ENCODE measurements around the gene CRIP3. TPM values are rescaled to one million over a fixed set of nuclear protein-coding genes. Genes with fewer than 3 reads are reported as not detected.

Gene CRIP3
- total and polyA plus RNA-seq, 2 of the 8 experiments (the other 6 are each of a cell fraction or from before 2014, with no cell fraction given) = 34.0 to 46.3 TPM

DNA sequence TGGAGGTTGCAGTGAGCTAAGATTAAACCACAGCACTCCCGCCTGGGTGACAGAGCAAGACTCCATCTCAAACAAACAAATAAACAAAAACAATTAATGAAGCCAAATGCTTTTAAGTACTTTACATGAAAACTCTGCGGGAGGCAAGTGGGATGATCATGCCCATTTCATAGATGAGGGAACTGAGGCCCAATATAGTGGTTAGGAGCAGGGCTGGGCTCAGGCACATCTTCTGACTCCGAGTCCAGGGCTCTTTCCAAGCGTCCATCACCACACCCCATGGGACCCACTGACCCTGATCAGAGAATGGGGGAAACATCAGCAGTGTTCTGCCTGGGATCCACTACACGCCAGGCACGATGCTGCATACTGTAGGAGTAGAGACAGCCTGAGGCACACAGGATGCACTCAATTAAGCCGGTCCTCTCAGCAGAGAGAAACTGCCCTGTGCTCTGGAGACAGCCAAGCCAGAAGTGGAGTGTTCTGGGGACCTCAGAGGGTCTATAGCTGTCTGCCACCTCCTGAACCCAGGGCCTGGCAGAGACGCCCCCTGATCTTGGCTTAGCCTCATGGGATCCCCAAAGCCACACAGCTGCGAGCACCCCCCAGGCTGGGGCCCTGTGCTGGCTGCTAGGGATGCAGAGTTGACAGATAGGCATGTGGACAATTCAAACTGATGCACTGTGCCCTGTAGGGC lies 51.8 kb downstream of the CRIP3 start (continued):
- TF ChIP-seq, protein P1, sequence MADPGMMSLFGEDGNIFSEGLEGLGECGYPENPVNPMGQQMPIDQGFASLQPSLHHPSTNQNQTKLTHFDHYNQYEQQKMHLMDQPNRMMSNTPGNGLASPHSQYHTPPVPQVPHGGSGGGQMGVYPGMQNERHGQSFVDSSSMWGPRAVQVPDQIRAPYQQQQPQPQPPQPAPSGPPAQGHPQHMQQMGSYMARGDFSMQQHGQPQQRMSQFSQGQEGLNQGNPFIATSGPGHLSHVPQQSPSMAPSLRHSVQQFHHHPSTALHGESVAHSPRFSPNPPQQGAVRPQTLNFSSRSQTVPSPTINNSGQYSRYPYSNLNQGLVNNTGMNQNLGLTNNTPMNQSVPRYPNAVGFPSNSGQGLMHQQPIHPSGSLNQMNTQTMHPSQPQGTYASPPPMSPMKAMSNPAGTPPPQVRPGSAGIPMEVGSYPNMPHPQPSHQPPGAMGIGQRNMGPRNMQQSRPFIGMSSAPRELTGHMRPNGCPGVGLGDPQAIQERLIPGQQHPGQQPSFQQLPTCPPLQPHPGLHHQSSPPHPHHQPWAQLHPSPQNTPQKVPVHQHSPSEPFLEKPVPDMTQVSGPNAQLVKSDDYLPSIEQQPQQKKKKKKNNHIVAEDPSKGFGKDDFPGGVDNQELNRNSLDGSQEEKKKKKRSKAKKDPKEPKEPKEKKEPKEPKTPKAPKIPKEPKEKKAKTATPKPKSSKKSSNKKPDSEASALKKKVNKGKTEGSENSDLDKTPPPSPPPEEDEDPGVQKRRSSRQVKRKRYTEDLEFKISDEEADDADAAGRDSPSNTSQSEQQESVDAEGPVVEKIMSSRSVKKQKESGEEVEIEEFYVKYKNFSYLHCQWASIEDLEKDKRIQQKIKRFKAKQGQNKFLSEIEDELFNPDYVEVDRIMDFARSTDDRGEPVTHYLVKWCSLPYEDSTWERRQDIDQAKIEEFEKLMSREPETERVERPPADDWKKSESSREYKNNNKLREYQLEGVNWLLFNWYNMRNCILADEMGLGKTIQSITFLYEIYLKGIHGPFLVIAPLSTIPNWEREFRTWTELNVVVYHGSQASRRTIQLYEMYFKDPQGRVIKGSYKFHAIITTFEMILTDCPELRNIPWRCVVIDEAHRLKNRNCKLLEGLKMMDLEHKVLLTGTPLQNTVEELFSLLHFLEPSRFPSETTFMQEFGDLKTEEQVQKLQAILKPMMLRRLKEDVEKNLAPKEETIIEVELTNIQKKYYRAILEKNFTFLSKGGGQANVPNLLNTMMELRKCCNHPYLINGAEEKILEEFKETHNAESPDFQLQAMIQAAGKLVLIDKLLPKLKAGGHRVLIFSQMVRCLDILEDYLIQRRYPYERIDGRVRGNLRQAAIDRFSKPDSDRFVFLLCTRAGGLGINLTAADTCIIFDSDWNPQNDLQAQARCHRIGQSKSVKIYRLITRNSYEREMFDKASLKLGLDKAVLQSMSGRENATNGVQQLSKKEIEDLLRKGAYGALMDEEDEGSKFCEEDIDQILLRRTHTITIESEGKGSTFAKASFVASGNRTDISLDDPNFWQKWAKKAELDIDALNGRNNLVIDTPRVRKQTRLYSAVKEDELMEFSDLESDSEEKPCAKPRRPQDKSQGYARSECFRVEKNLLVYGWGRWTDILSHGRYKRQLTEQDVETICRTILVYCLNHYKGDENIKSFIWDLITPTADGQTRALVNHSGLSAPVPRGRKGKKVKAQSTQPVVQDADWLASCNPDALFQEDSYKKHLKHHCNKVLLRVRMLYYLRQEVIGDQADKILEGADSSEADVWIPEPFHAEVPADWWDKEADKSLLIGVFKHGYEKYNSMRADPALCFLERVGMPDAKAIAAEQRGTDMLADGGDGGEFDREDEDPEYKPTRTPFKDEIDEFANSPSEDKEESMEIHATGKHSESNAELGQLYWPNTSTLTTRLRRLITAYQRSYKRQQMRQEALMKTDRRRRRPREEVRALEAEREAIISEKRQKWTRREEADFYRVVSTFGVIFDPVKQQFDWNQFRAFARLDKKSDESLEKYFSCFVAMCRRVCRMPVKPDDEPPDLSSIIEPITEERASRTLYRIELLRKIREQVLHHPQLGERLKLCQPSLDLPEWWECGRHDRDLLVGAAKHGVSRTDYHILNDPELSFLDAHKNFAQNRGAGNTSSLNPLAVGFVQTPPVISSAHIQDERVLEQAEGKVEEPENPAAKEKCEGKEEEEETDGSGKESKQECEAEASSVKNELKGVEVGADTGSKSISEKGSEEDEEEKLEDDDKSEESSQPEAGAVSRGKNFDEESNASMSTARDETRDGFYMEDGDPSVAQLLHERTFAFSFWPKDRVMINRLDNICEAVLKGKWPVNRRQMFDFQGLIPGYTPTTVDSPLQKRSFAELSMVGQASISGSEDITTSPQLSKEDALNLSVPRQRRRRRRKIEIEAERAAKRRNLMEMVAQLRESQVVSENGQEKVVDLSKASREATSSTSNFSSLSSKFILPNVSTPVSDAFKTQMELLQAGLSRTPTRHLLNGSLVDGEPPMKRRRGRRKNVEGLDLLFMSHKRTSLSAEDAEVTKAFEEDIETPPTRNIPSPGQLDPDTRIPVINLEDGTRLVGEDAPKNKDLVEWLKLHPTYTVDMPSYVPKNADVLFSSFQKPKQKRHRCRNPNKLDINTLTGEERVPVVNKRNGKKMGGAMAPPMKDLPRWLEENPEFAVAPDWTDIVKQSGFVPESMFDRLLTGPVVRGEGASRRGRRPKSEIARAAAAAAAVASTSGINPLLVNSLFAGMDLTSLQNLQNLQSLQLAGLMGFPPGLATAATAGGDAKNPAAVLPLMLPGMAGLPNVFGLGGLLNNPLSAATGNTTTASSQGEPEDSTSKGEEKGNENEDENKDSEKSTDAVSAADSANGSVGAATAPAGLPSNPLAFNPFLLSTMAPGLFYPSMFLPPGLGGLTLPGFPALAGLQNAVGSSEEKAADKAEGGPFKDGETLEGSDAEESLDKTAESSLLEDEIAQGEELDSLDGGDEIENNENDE (IDR thresholded peaks at IDR 0.05; ENCODE audit: insufficient replicate concordance, low read length) = no peak
- TF ChIP-seq, protein P2, sequence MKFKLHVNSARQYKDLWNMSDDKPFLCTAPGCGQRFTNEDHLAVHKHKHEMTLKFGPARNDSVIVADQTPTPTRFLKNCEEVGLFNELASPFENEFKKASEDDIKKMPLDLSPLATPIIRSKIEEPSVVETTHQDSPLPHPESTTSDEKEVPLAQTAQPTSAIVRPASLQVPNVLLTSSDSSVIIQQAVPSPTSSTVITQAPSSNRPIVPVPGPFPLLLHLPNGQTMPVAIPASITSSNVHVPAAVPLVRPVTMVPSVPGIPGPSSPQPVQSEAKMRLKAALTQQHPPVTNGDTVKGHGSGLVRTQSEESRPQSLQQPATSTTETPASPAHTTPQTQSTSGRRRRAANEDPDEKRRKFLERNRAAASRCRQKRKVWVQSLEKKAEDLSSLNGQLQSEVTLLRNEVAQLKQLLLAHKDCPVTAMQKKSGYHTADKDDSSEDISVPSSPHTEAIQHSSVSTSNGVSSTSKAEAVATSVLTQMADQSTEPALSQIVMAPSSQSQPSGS (IDR thresholded peaks at IDR 0.05; ENCODE audit: low read length) = no peak
- TF ChIP-seq SUZ12 (IDR thresholded peaks at IDR 0.05; ENCODE audit: low read length) = no peak
- no peak for TF ChIP-seq SIN3A (conservative IDR thresholded peaks at IDR 0.05 in 1 of 2, IDR thresholded peaks at IDR 0.05 in 1 of 2; ENCODE audit: low read depth in 1 of 2, low read length in 2 of 2)
- no peak for TF ChIP-seq SAP30 (IDR thresholded peaks at IDR 0.05; ENCODE audit: insufficient read depth, insufficient replicate concordance, low read length)
- TF ChIP-seq, protein P3, sequence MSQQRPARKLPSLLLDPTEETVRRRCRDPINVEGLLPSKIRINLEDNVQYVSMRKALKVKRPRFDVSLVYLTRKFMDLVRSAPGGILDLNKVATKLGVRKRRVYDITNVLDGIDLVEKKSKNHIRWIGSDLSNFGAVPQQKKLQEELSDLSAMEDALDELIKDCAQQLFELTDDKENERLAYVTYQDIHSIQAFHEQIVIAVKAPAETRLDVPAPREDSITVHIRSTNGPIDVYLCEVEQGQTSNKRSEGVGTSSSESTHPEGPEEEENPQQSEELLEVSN (IDR thresholded peaks at IDR 0.05) = no peak
- no peak for TF ChIP-seq CHD1 (IDR thresholded peaks at IDR 0.05; ENCODE audit: low read depth, low read length)
